GM12801 (cell line): ENCODE data around the gene NLK.

Source experiments
- CTCF ChIP-seq: IDR thresholded peaks from one replicate; pipeline ENCODE4 v1.5.1; 2011; ENCODE audit warnings: control low read depth; ENCODE audit not compliant: insufficient read length; ENCODE audit errors: extremely low read depth

Gene NLK

GRCh38 chr17:28093999-28094716 is 51.7 kb downstream of the NLK start:
- TF ChIP-seq CTCF = no peak

- TF ChIP-seq CTCF = no peak
Observed at GRCh38 chr17:28096756-28097155, 54.3 kb downstream of the NLK start.

- no peak for TF ChIP-seq CTCF
Observed at GRCh38 chr17:28097254-28097653, 54.8 kb downstream of the NLK start.

- TF ChIP-seq CTCF = no peak
Observed at GRCh38 chr17:28097901-28098300, 55.4 kb downstream of the NLK start.

GRCh38 chr17:28100251-28100650 is 57.8 kb downstream of the NLK start:
- no peak for TF ChIP-seq CTCF

- no peak for TF ChIP-seq CTCF
Observed at GRCh38 chr17:28100936-28101335, 58.5 kb downstream of the NLK start.

- TF ChIP-seq CTCF = no peak
Observed at GRCh38 chr17:28101919-28102318, 59.4 kb downstream of the NLK start.
